ENCODE data around the gene CABLES2.

GRCh38 chr20:62449951-62450691 lies 43.0 kb upstream of the CABLES2 start:
- no peak for TF ChIP-seq CHD1 (IDR thresholded peaks at IDR 0.05; ENCODE audit: low read depth, low read length)
- no peak for TF ChIP-seq CTCF (conservative IDR thresholded peaks at IDR 0.05; ENCODE audit: low read depth, low read length)
- no peak for TF ChIP-seq RCOR1 (IDR thresholded peaks at IDR 0.05; ENCODE audit: insufficient replicate concordance, low read length)
- no peak for TF ChIP-seq POLR2A (IDR thresholded peaks at IDR 0.05; ENCODE audit: low read depth, low read length)

All from IMR-90 (cell line).